Activated B cell treated with CpG ODN at 0.5 μM for 24 hours (primary cell): ENCODE data around the gene CCL7. TPM values are rescaled to one million over a fixed set of nuclear protein-coding genes. Genes with fewer than 3 reads are reported as not detected.

ENCODE experiments used
- ATAC-seq: fragments of 200-7000 bp; cut with Tn5 transposase; one replicate; pipeline ENCODE4 v1.10.0; 2021; ENCODE audit warnings: low read depth, mild to moderate bottlenecking, moderate library complexity
- CTCF ChIA-PET: fragments of 350-600 bp; sonication (Branson Sonifier 250); formaldehyde crosslinking; loops from one replicate; lab custom pipeline; 2021; ENCODE audit warnings: antibody characterized with exemption; lab: Charles Lee
- POLR2A ChIA-PET: fragments of 350-600 bp; sonication (Branson Sonifier 250); formaldehyde crosslinking; loops from one replicate; lab custom pipeline; 2021; ENCODE audit warnings: antibody characterized with exemption; lab: Charles Lee
- DNase-seq: peaks from one replicate; pipeline ENCODE4 v3.0.0; 2022
- H3K27ac Mint-ChIP-seq: one replicate; pipeline ENCODE4 v1.8.0; 2020; ENCODE audit warnings: mixed read lengths
- H3K27me3 Mint-ChIP-seq: one replicate; pipeline ENCODE4 v1.8.0; 2021; ENCODE audit warnings: mixed read lengths
- H3K36me3 Mint-ChIP-seq: one replicate; pipeline ENCODE4 v1.8.0; 2021; ENCODE audit warnings: low read depth, mixed read lengths
- H3K4me1 Mint-ChIP-seq: one replicate; pipeline ENCODE4 v1.8.0; 2021; ENCODE audit warnings: mixed read lengths
- H3K4me3 Mint-ChIP-seq: one replicate; pipeline ENCODE4 v1.8.0; 2020; ENCODE audit warnings: mild to moderate bottlenecking, mixed read lengths
- H3K9me3 Mint-ChIP-seq: one replicate; pipeline ENCODE4 v1.8.0; 2020; ENCODE audit warnings: mixed read lengths
- CTCF ChIP-seq: fragments of 200-600 bp; IDR thresholded peaks from one replicate; pipeline ENCODE4 v1.8.0; 2022; ENCODE audit warnings: antibody characterized with exemption, mild to moderate bottlenecking
- intact Hi-C: fragments of 100-400 bp; cut with micrococcal nuclease; formaldehyde crosslinking; loops from one replicate; pipeline ENCODE4 v1.15.1; 2024
- total RNA-seq: library from RNA; stranded (reverse); gene quantifications from 2 replicates; pipeline ENCODE4 v1.2.3, GENCODE V29; 2022

The CCL7 gene
- total RNA-seq, 1 donor from 2014 or later, result not detected

GRCh38 chr17:34246881-34247280 lies 23.1 kb upstream of the CCL7 start:
- no peak overlapping the region for H3K27ac Mint-ChIP-seq
- no peak overlapping the region for H3K4me3 Mint-ChIP-seq
- no peak for ATAC-seq
- no peaks in the 10 kb centered on the region for H3K9me3 Mint-ChIP-seq
- TF ChIP-seq CTCF, result no peak
- no peak for DNase-seq
- H3K36me3 Mint-ChIP-seq, result no peaks in the 10 kb centered on the region
- POLR2A ChIA-PET, result no interaction called here
- CTCF ChIA-PET, result no interaction called here
- peaks cover 5% of the 10 kb centered on the region for H3K27me3 Mint-ChIP-seq
- peaks cover 7% of the 10 kb centered on the region for H3K4me1 Mint-ChIP-seq
- intact Hi-C loops, result no loop called here

- Mint-ChIP-seq H3K9me3 (no peaks in the 10 kb centered on the region), H3K36me3 (no peaks in the 10 kb centered on the region), H3K27me3 (peaks cover 12% of the 10 kb centered on the region), H3K27ac (no peak overlapping the region), H3K4me3 (no peak overlapping the region), H3K4me1 (peaks cover 12% of the 10 kb centered on the region)
- DNase-seq (no peak), ATAC-seq (no peak)
- no peak for TF ChIP-seq CTCF
- POLR2A ChIA-PET, result no interaction called here
- CTCF ChIA-PET, result no interaction called here
- intact Hi-C loops, result no loop called here
Measured at GRCh38 chr17:34248511-34249024, 21.5 kb upstream of the CCL7 start.

GRCh38 chr17:34249061-34249460 lies 21.0 kb upstream of the CCL7 start:
- ATAC-seq (no peak), DNase-seq (no peak)
- no peaks in the 10 kb centered on the region for H3K36me3 Mint-ChIP-seq
- peaks cover 12% of the 10 kb centered on the region for H3K4me1 Mint-ChIP-seq
- intact Hi-C loops, result no loop called here
- peaks cover 12% of the 10 kb centered on the region for H3K27me3 Mint-ChIP-seq
- H3K27ac Mint-ChIP-seq, result no peak overlapping the region
- POLR2A ChIA-PET, result no interaction called here
- CTCF ChIA-PET, result no interaction called here
- H3K9me3 Mint-ChIP-seq, result no peaks in the 10 kb centered on the region
- H3K4me3 Mint-ChIP-seq, result no peak overlapping the region
- no peak for TF ChIP-seq CTCF

- ChIA-PET CTCF (interaction anchor here (0.6 kb wide), 1 partner anchor 48 kb away, joined by 3 read pairs; no protein-coding TSS in a partner anchor), POLR2A (no interaction called here)
- H3K27me3 Mint-ChIP-seq, result peaks cover 12% of the 10 kb centered on the region
- intact Hi-C loops, result no loop called here
- TF ChIP-seq CTCF, result no peak
- no peaks in the 10 kb centered on the region for H3K9me3 Mint-ChIP-seq
- no peaks in the 10 kb centered on the region for H3K36me3 Mint-ChIP-seq
- no peak for DNase-seq
- H3K4me3 Mint-ChIP-seq, result no peak overlapping the region
- ATAC-seq, result no peak
- no peak overlapping the region for H3K27ac Mint-ChIP-seq
- H3K4me1 Mint-ChIP-seq, result peaks cover 12% of the 10 kb centered on the region
Measured at GRCh38 chr17:34249478-34249877, 20.5 kb upstream of the CCL7 start.

GRCh38 chr17:34251186-34251585 lies 18.8 kb upstream of the CCL7 start:
- Mint-ChIP-seq H3K27me3 (peaks cover 23% of the 10 kb centered on the region), H3K4me1 (peaks cover 17% of the 10 kb centered on the region), H3K27ac (no peak overlapping the region), H3K4me3 (no peak overlapping the region), H3K36me3 (no peaks in the 10 kb centered on the region), H3K9me3 (no peaks in the 10 kb centered on the region)
- CTCF ChIA-PET, result no interaction called here
- ATAC-seq (no peak), DNase-seq (no peak)
- POLR2A ChIA-PET, result no interaction called here
- TF ChIP-seq CTCF, result no peak
- intact Hi-C loops, result no loop called here
